Activated CD4-positive, alpha-beta T cell treated with anti-CD3 and anti-CD28 coated beads, Interleukin-2, amount 50 U/mL, for 1 hour (primary cell): ENCODE data around the gene C9.
"Not testable (repeated sequence)": the region's sequence is repeated elsewhere in the genome, so short reads cannot be mapped to it uniquely, and the experiment has no call there.

Experiments used
- DNase-seq: peaks from one replicate; pipeline ENCODE4 v3.0.0-alpha.2; 2020

The C9 gene

DNA sequence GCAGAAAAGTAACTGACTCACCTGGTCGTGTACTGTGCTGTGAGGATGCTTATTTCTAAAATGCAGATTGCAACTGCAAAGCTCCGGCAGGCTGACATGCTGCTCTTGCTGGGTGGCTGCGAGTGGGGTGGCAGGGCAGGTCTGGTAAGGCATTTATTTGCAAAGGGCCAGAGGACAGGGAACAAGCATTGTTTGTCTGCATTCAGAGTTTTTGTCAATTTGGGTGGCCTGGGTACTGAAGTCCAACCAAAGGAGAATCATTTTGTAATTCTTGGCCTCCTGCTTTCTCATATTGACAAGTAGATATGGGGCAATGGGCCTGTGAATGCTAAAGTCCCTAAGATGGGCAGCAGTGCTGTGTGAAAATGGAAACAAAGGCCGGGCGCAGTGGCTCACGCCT, at the start of gene C9:
TSS of gene C9 (minus strand) at position 129 of the 400 bp plus-strand sequence. CDS start at position 98, 31 bp downstream.
- no peak for DNase-seq

DNA sequence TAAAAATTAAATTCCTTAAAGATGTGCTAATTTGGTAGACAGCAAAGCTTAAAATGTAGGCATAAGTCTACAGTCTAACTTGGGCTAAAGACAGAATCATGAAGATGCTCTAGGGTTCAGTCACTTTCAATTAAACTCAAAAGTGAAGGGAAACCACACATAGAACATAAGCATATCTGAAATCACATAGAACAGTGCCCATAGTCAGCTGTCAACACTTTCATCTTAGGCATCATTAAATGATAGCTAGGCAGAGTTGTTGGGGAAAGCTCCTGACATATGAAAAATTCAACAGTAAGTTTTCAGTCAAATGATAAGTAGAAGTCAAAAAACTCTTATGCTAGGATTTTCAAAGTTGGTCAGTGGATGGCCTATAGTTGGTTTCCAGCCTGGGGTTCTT, 49.5 kb upstream of the C9 start:
- DNase-seq, result no peak

DNA sequence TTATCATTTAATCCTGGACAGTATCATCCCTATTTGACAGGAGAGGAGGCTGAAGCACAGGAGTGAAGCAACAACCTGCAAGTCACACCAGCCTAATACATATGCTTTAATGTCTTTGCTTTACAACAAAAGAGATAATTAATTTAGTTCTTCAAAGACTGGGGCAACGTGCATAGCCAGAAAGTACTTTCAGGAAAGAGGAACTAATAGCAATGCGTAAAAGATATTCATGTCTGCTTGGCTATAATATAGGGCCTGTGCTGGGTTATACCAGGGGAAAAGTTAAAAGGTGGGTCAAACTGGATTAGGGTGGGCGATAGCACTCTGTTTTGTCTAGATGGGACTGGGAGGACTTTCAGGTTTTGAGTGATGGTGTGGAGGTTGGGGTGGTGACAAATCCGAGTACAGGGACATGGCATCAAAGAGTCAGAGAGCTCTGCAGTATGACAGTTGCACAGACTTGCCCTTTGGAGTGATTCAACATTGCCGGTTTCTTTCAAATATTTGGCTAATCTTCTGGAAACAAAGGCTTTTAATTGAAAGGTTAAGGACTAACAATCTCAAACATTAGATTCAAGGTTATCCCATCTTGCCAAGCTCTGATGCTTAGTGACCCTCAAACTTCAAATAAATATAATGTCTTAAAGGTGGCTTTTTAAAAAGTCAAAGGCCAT, 48.6 kb upstream of the C9 start:
- no peak for DNase-seq

DNA sequence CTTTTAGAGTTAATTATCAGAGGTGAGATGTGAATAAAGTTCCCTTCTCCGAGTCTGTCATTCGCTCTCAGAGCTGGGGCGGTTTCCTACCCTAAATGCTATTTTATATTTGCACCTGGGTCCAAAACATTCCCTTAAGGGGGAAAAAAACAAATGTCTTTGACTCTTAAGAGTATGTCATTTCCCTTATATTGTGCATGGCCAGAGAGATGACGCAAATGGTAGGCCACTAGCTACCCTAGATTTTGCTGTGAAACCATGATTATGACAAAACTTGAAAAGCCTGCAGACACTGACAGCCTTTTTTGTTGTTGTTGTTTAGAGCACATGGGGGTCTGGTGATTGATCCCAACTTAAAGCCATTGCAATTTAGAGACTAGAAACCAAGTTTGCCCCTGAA, 47.7 kb upstream of the C9 start:
- no peak for DNase-seq

DNA sequence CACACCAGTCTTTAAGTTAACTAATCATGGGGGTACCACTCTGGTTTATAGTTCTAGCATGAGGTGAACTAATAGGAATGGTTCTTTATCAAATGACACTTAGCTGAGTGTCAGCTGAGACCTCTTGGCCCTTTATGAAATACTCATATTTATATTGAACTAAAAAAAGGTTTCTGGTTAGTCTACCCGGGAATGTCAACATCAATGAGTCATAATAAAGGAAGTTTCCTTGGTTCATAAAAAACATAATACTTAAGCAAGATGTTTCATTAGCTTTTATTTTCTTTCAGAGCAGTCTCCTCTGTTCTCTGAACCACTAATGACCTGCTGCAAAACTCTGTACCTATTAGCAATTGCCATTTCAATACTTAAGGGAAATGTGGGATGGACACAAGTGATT, 46.8 kb upstream of the C9 start:
- no peak for DNase-seq

DNA sequence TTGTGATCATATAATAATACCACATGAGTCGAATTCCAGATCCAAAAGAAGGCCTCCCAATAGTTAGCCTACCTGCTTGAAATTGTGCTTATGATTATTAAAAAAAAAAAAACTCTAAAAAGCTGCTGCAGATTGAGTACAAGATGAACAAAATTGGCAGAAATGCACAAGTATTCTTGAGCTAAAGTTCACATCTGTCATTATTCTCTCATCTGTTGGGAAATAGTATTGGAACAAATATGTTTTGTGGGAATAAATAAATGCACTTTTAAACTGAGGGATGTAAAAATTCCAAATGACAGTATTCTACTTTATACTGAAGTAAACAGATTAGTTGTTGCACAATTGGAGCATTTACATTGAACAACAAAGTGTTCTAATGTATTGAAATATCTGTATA, 44.7 kb upstream of the C9 start:
- no peak for DNase-seq

DNA sequence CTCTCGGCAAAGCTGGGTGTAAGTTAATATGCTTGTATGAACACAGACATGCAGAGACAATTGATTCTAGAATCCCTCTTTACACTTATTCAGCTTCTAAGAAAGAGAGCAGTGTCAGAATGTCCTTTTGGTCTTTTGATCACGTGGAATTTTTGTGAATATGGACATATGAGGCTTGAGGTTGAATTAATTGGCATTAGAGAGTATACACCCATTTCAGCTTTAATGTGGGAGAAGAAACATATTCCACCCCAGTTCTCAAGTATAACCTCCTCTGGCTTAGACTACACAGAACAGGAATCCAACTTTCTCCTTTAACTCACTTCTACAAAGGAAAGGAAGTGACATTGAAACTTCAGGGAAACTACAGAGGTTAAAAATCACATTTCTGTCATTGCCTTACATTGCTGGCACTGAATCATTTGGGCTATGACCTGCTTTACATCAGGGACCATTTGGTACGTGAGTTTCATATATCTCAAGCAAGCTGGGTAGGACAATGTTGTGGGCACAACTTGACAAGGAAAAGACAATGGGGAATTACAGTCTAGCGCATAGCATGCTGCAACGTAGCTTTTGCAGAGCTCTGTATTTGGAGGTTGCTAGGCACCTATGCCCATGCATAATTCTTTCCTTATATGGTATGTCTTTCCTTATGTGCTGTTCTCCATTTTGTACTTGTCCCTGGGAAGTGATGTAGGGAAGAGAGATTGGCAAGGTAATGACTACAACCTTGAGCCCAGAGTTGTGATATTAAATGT, 41.0 kb upstream of the C9 start:
- no peak for DNase-seq

DNA sequence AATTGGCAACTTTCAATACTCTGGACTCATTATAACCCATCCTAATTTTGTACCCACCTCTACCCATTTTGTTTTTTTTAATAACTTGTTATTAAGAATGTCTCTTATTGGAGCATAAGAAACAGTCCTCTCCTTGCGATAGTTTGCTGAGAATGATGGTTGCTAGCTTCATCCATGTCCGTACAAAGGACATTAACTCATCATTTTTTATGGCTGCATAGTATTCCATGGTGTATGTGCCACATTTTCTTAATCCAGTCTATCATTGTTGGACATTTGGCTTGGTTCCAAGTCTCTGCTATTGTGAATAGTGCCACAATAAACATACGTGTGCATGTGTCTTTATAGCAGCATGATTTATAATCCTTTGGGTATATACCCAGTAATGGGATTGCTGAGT, 39.5 kb upstream of the C9 start:
- DNase-seq, result not testable (repeated sequence)

DNA sequence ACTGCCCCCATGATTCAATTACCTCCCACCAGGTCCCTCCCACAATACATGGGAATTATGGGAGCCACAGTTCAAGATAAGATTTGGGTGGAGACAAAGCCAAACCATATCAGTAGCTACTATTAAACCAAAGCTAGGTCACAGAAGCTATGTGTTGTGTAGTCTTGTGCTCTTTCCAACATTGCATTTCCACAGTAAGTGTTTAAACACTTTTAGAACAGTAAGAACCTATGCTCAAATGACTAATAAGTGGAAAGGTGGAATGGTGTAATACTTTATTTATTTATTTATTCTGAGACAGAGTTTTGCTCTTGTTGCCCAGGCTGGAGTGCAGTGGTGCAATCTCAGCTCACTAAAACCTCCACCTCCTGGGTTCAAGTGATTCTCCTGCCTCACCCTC, 37.8 kb upstream of the C9 start:
- not testable (repeated sequence) for DNase-seq

DNA sequence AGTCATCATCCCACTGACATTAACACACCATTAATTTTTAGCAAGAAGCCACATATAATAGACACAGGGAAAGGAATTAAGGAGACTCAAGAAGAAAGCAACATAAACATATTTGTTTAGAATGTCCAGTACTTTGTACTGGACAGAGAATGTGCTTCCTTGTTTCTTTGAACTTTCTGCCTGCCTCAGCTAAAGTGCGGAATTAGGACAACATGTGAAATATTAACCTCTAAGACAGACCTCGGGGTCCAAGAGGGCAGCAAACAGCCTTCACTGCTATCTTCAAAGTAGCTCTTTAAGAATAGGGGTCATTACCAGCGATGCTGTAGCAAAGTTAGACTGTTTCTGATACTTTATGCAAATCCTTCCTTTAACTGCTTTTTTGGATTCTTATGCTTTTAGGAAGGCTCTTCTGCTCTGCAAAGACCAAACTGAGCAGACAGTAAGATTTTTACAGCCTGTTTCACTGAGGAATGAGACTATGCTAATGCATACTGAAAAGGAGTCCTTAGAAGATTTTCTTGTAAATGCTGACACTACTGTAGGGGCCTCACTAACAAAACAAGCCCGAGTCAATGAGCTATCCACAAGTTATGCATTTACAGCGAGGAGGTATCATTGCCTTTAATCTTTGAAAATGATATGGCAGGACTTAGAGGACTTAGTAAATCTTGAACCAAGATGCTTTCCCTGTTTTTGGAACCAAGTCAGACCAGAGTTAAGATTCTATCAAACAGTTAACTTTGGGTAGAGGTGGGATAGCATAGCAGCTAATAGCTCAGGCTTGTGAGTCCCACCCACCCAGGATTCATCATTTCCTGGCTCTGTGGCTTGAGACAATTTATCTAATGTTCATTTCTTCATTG, 36.7 kb upstream of the C9 start:
- DNase-seq, result no peak

DNA sequence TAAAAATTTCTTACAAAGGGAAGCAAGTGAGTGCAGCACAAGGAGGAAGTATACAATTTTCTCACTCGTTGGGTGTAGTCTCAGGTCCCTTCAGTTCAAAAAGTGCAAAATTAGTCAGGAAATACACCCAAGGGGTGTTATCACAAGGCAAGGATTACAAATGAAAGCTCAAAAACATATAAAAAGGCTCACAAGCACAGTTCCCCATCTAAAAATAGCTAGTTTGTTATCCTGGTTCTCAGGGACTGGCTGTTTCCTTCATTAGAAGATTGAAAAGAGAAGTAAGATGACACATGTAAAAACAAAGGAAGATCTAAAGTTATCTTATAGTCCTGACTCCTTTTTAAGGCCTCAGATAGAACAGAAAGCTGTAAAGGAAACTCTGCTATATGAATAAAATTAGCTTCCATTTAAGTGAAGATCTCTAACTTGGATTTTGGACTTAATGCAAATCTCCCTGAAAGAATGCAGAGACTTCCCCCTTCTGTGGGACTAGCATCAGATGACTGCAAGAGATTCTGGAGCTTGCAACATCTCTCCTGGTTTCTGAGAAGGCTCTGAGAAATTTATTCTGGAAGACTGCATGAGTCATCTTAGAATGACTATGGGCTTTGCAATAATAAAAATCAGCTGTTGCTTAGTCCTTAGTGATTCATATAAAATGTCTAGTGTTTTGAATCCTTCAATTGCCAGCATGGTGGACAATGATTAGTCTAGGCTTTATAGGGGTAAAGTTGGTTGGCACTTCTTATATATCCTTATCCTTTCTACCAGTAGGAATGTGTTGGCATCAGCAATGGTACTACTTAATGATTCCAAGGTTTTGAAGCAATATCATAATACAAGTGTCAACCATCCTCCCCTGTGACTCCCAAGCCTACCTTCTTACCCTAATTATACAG, 35.1 kb upstream of the C9 start:
- no peak for DNase-seq

DNA sequence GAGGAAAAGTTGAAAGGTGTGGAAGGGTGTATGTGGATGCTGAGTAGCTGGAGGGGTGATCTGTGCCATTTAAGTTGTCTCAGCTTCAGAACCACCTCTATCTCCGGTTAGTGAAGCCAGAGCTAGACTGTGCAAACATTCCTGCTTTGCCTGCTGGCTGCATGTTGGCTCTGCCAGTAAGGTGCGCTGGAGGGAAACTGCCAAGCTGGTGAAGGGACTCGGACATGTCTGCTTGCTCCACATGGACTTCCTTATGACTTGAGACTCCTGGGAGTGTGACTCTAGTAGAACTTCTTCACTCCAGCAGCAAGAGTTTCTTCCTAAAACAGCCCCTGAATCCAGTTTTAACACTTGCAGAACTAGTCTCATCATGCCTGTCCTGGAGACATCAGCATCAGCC, 32.5 kb upstream of the C9 start:
- no peak for DNase-seq

DNA sequence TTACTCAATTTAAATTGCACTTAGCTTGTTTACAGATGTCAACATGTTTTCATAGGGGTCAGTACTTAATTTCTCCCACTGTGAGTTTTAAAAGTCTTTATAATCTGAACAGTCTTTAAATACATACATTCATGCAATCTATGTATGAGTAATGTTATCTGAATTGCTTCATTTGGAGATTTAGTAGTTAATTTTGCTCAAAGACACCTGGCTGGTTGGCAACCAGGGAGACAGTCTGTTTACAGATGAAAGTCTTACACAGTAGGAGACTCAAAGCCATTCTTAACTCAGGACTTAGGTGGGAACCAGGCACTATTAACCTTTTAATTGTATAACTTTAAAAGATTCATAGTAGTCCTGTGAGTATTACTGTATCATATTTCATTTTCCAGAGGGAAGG, 31.2 kb upstream of the C9 start:
- DNase-seq, result no peak

DNA sequence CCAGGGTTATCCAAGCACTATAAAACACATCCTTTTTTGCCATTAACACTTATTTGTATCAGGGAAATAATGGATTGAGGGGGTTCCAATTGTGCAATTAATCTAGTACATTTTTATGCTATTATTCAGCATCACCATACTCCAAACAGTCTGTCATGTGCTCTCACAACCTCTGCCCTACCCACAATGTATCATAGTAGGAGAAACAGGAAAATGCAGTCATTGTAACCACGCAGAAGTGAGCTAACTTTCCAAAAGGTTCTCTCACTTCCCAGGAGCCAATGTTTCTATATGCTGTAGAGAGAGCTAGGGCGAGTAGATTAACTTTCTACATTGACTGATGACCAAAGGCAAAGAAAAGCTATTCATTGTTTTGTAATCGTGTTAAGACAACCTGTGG, 30.7 kb upstream of the C9 start:
- DNase-seq, result no peak

DNA sequence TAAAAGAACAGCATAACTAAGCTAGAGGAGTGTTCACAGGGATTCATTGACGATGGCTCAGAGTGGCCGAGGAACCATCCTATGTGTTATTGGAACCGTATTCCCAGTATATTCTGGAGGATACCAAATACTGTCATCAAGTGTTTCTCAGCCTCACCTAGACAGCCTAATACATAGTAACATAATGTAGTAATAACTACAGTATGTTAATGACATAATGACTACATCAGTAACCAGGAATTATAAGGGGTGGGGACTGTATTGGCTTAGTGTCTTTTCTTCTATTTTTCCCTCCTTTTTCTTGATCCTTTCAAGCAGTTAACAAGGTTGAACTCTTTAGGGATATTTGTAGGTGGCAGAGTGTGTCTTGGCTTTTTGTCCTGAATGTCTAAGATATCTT, 26.6 kb upstream of the C9 start:
- no peak for DNase-seq

DNA sequence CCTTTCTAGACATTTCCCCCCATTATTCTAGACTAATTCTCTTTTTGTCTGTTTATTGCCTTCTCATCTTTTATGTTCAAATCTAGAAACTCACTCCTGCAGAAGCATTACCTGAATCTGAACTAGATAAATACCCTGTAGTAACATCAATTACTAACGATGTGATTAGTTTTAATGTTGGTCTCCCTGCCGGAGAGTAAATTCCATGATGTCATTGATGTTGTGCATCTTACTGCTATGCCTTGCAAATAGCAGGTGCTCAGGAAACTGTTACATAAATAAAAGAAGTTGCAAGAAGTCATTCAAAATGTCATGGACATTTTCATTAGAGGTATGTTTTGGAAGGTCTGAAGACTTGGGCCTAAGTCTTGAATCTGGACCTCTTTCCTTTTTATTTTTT, 23.0 kb upstream of the C9 start:
- DNase-seq, result no peak

DNA sequence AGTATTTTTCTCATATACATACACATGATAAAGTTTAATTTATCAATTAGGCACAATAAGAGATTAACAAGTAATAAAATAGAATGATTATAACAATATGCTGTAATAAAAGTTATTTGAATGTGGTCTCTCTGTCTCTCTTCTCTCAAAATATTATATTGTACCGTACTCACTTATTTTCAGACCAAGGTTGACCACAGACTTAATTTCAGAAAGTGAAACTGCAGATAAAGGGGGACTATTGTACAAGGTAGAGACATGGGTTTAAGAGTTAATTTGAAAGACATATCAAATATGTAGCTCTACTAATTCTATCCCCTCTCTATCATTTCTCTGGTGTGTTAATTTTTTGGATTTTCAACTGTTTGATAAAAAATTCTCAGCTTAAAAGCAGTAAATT, 20.0 kb upstream of the C9 start:
- no peak for DNase-seq

DNA sequence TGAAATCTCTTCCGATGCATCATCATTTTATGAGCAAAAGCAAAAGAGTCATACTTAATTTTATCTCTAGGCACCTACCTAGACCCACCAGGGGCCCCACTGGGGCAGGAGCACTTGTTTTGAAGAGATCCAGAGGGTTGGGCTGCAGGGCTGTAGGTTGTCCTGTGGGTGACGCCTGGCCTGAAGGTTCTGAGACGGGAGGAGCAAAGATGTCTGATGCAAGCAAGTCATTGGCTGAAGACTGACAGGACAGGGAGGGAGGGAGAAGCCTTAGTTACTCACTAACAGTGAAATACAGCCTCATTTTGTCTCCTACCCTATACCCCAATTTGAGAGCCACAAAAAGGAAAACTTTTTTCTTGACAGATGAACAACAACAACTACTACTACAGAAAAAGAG, 17.1 kb upstream of the C9 start:
- no peak for DNase-seq

DNA sequence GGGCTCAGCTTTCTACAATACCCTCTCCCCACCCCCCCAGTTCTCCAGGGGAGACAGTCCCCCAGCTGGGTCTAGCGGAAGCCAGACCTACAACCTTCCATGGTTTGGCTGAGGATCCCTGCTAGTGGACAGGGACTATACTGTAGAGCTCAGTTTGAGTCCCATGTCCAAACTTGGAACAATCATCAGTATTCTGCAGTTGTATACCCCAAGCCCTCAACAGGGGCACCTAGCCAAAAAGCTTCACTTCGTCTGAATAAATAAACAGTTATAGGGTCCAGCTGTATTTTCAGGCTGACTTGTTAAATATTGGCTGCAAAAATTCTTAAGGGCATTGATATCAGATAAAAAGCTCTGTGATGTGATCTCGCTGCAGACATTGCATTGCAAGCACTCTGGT, 15.4 kb upstream of the C9 start:
- no peak for DNase-seq

DNA sequence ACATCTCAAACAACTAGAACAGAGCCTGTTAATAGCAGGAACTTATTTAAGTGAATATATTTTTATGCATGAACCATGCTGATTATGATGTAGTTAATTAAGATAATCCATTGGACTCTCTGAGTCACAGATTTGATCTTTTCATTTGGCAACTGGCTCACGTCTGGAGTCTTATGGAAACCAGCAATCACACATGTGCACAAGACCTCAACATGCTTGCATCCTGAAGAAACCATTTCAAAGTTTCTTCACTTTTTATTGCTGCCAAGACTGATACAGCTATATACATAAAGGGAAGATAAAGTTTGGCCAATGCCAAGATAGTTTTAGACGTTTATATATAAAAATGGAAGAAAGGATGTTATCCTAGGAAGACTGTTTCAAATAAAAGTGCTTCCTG, 13.3 kb upstream of the C9 start:
- DNase-seq, result no peak

DNA sequence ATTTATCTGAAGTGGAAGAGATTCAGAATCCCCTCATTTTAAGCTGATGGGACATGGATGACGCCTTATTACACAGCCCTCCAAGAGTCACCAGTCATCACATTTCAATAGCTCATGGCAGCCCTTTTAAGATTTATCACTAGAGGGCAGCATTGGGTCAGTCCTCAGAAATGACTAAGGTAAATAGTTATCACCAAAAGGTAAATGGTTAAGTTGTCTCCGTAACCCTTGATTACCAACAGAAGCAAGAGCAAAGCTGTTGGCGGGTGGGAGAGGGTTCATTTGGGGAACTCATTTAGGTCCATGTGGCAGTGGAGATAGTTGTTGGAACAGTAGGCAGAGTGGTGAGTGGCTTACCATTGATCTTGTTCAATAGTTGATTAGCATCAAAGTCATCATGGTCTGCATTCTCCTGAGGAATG, 12.0 kb upstream of the C9 start:
- no peak for DNase-seq

DNA sequence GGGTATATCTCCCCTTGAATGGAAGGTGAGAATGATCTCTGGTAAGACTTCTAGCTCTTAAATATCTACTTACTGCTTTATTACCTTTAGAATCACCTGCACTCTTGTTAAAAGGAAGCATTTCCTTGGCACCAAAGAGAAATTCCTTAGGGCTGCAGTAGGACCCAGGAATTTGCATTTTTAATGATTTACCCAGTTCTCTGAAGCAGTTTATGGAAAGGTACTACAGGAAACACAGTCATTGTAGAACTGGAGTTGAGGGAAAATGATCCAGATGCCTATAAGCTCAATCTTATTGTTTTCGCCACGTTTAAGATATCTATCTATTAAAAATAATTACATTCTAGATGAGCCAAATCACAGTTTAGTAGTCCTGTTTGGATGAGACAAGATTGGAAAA, 9.5 kb upstream of the C9 start:
- no peak for DNase-seq

DNA sequence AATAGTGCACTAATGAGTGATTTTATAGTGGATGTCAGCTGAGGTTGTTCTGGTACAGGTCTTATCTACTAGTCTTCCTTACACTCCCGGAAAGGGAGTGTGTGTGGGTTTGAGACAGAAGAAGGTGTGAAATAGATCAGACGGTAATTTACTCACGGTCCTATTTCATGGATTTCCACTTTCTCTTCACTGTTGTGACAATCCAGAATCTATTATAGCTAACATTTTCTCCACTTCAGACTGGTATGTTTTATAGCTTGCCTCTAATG, 7.0 kb upstream of the C9 start:
- DNase-seq, result no peak
